ENCODE measurements around the gene RNF10.

DNA sequence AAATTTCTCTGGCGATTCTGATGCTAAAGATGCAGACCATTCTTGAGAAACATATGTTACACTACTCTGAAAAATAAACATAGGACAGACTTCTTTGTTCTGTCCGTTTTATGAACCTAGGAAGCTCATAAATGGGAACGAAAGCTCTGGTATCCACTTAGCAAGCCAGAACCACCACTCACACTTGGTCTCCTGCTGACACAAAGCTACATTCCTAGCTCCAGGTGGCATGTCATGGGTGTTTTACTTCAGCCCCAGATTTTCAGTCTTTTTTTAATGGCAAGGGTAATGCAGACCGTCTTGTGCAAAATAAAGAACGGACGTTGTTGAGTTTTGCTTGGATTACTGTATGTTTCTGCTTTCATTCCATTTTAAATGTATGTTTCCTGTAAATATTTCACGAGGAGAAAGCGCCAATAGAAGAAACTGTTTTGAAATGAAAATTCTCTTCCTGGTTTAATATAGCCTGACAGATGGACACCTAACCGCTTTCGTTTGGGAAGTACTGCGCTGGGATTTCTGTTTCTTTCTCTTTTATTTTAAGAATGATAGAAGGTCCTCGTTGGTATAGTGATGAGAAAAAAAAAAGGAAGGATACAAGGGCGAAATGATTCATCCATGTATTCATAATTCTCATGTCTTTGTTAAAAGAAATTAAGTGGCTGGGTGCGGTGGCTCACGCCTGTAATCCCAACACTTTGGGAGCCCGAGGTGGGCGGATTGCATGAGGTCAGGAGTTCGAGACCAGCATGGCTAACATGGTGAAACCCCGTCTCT, 4.3 kb upstream of the RNF10 start:
- no peak for TF ChIP-seq GATA3 (IDR thresholded peaks at IDR 0.05; ENCODE audit: low read depth, low read length)
- TF ChIP-seq GATA2 (IDR thresholded peaks at IDR 0.05; ENCODE audit: low read depth, low read length) = no peak
